ENCODE results near the gene ORMDL3.

- no peak for TF ChIP-seq CTCF (IDR thresholded peaks at IDR 0.05)
- TF ChIP-seq POLR2A (IDR thresholded peaks at IDR 0.05): no peak
These were observed 19.3 kb upstream of the ORMDL3 start for GRCh38 chr17:39946551-39947330.
